ENCODE results near the gene COL6A2.
"Not testable (repeated sequence)": the region's sequence is repeated elsewhere in the genome, so short reads cannot be mapped to it uniquely, and the experiment has no call there.

COL6A2 gene

GRCh38 chr21:46139686-46140085 lies 41.8 kb downstream of the COL6A2 start:
- Histone ChIP-seq H3K4me3 (no peak overlapping the region), H3K9me3 (no peaks in the 10 kb centered on the region), H3K27ac (no peak overlapping the region), H3K27me3 (peaks cover 0 to 4% of the 10 kb centered on the region in 2 donors), H3K4me1 (peaks cover 0 to 10% (median 4%) of the 10 kb centered on the region in 4 donors), H3K36me3 (no peaks in the 10 kb centered on the region)
- no peak for DNase-seq
- intact Hi-C loops (cut with DNase I; ENCODE audit: low total_unique reads) = loop anchor here (10.0 kb wide), 2 partner anchors 55 to 145 kb away; partner anchors contain the start of genes MCM3AP and YBEY
- no peak for TF ChIP-seq CTCF (IDR thresholded peaks at IDR 0.05)

DNA sequence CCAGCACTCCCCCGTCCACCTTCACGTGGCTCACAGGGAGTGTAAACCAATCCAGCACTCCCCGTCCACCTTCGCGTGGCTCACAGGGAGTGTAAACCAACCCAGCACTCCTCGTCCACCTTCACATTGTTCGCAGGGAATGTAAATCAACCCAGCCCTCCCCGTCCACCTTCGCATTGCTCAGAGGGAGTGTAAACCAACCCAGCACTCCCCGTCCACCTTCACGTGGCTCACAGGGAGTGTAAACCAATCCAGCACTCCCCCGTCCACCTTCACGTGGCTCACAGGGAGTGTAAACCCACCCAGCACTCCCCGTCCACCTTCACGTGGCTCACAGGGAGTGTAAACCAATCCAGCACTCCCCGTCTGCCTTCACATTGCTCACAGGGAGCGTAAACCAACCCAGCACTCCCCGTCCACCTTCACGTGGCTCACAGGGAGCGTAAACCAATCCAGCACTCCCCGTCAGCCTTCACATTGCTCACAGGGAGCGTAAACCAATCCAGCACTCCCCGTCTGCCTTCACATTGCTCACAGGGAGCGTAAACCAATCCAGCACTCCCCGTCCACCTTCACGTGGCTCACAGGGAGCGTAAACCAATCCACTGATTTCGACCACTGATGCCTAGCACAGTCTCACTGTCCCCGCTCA lies 42.6 kb downstream of the COL6A2 start:
- not testable (repeated sequence) for H3K9me3 ChIP-seq, DNase-seq, H3K36me3 ChIP-seq, H3K4me3 ChIP-seq, H3K27ac ChIP-seq, H3K27me3 ChIP-seq
- H3K4me1 ChIP-seq = peaks cover 0 to 10% (median 4%) of the 10 kb centered on the region in 4 donors
- intact Hi-C loops (cut with DNase I; ENCODE audit: low total_unique reads) = loop anchor here (10.0 kb wide), 2 partner anchors 54 to 144 kb away; partner anchors contain the start of genes MCM3AP and YBEY

DNA sequence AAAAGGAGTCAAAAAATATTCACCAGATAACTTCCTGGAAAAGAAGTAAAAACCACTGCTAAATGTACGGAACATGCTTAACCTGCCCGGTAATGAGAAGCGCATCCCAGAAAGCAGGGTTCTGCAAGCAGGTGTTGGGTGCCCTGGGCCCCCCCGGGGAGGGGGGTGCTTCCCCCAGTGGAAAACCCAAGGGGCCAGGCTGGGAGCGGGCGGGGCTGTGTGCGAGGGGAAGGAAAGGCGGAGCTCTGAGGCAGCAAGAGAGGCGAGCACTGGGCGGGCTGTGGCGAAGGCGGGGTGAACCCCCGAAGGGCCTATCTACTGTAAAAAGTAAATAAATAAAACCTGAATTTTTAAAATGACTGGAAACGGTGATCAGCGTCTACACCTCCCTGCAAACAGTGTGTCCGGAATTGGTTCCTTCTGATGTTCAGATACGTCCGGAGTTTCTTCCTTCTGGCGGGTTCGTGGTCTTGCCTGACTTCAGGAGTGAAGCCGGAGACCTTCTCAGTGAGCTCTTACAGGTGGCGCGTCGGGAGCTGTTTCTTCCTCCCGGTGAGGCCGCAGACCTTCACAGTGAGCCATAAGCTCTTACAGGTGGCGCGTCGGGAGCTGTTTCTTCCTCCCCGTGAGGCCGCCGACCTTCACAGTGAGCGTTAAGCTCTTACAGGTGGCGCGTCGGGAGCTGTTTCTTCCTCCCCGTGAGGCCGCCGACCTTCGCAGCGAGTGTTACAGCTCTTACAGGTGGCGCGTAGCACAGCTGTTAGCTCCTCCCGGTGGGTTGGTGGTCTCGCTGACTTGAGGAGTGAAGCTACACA lies 44.1 kb downstream of the COL6A2 start:
- H3K36me3 ChIP-seq = no peaks in the 10 kb centered on the region
- H3K9me3 ChIP-seq = no peaks in the 10 kb centered on the region
- peak in 1 of 2 donors; percentile 60 for DNase-seq
- H3K27ac ChIP-seq = no peak overlapping the region
- H3K4me3 ChIP-seq = no peak overlapping the region
- intact Hi-C loops (cut with DNase I; ENCODE audit: low total_unique reads) = loop anchor here (10.0 kb wide), 2 partner anchors 53 to 143 kb away; partner anchors contain the start of genes MCM3AP and YBEY
- H3K27me3 ChIP-seq = peaks cover 0 to 4% of the 10 kb centered on the region in 2 donors
- no peak for TF ChIP-seq CTCF (IDR thresholded peaks at IDR 0.05)
- H3K4me1 ChIP-seq = peaks cover 0 to 10% (median 4%) of the 10 kb centered on the region in 4 donors

GRCh38 chr21:46142582-46143473 lies 44.9 kb downstream of the COL6A2 start:
- TF ChIP-seq CTCF (IDR thresholded peaks at IDR 0.05) = no peak
- H3K36me3 ChIP-seq = no peaks in the 10 kb centered on the region
- peaks cover 0 to 10% (median 4%) of the 10 kb centered on the region in 4 donors for H3K4me1 ChIP-seq
- H3K4me3 ChIP-seq = no peak overlapping the region
- peak in 1 of 2 donors; percentile 56 for DNase-seq
- H3K9me3 ChIP-seq = no peaks in the 10 kb centered on the region
- intact Hi-C loops (cut with DNase I; ENCODE audit: low total_unique reads) = loop anchor here (10.0 kb wide), 2 partner anchors 52 to 142 kb away; partner anchors contain the start of genes MCM3AP and YBEY
- peaks cover 0 to 4% of the 10 kb centered on the region in 2 donors for H3K27me3 ChIP-seq
- H3K27ac ChIP-seq = no peak overlapping the region

DNA sequence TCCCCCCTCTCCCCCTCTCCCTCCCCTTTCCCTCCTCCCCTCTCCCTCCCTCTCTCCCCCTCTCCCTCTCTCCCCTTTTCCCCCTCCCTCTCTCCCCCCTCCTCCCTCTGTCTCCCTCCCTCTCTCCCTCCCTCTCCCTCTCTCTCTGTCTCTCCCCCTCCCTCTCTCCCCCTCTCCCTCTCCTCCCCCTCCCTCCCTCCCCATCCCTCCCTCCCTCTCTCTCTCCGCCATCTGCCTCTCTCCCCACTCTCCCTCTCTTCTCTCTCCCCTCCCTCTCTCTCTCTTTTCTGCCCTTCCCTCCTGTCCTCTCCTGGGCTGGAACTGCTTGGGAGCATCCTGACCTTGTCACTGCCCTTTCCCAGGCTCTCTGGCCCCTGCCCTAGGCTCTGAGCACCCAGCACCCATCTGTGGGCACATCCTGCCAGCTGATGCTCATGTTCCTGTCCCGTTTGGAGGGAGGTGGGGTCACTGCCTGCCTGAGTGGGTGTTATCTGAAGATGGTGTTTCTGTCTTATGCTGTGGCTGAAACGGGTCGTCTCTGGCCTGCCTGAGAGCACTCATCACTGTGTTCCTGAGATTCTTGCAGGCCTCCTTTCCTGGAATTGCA lies 46.7 kb downstream of the COL6A2 start:
- intact Hi-C loops (cut with DNase I; ENCODE audit: low total_unique reads) = loop anchor here (10.0 kb wide), 2 partner anchors 50 to 140 kb away; partner anchors contain the start of genes MCM3AP and YBEY
- Histone ChIP-seq H3K27me3 (no peaks in the 10 kb centered on the region), H3K9me3 (no peaks in the 10 kb centered on the region), H3K27ac (no peak overlapping the region), H3K36me3 (no peaks in the 10 kb centered on the region), H3K4me1 (peaks cover 0 to 10% (median 4%) of the 10 kb centered on the region in 4 donors), H3K4me3 (no peak overlapping the region)
- no peak for TF ChIP-seq CTCF (IDR thresholded peaks at IDR 0.05)
- no peak for DNase-seq

All from tibial artery (tissue), 4 donors.